C4-2B (cell line): Measurements from ENCODE around the gene EGFL8.

Experiments
- H3K27ac ChIP-seq: fragments of 450-650 bp; 2 replicates; pipeline ENCODE4 v1.5.1; 2017
- CTCF ChIP-seq: fragments of 450-650 bp; conservative IDR thresholded peaks from 2 replicates; pipeline ENCODE4 v1.5.1; 2017; ENCODE audit warnings: mild to moderate bottlenecking
- ZFX ChIP-seq: fragments of 450-650 bp; IDR thresholded peaks from 2 replicates; pipeline ENCODE4 v1.6.1; 2017

Gene EGFL8

DNA sequence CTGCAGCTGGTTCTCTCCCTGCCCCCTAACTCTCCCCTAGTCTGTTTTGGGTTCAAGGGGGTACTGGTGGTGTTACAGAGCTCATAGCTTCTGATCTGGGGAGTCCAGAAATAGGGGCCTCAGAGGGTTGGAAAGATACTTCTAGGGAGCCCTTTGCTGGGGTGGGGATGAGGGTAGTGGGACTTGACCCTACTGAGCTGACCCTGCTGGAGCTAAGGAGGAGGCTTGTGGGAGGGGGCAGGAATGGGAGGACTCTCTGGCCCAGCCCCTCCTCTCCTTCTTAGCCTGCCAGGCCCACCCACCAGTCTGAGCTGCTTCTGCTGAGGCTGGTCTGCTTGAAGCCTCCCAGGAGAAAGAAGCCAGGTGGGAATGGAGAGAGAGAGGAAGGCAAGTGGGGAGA lies at the start of gene EGFL8:
EGFL8 (plus strand) TSS at position 301 of the 400 bp plus-strand sequence. CDS start 1,571 bp downstream, outside the sequence.
- TF ChIP-seq CTCF (no peak), ZFX (no peak)
- H3K27ac ChIP-seq, result no peak within 1 kb of the TSS

- TF ChIP-seq ZFX (no peak), CTCF (no peak)
- no peak overlapping the region for H3K27ac ChIP-seq
These were observed 49.6 kb upstream of the EGFL8 start for GRCh38 chr6:32114796-32115195.

DNA sequence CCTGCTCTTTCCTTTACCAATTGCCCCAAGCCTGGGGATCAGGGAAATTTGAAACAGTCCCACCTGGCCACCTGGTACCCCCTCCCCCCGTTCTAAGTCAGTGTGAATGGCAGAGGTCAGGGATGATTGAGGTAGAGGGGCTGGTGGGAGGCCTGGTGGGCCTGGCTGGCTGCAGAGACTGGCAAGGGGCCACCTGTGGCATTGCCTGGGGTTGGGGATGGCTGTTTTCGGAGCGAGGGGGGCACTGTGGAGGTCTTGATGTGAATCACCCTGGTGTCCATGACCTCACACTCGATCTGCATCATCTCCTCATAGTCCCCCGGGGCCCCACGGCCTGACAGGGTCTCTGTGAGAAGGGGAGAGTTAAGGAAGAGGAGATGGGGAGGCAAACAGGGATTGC lies 48.8 kb upstream of the EGFL8 start:
- H3K27ac ChIP-seq, result no peak overlapping the region

GRCh38 chr6:32116674-32117073 lies 47.7 kb upstream of the EGFL8 start:
- no peak; the same call in 1 of the 2 replicates for TF ChIP-seq CTCF
- no peak for TF ChIP-seq ZFX
- H3K27ac ChIP-seq, result no peak overlapping the region

More for the DNA sequence above, 48.8 kb upstream of the EGFL8 start:
- TF ChIP-seq ZFX, result no peak
- no peak for TF ChIP-seq CTCF

GRCh38 chr6:32117461-32117860 lies 46.9 kb upstream of the EGFL8 start:
- TF ChIP-seq CTCF (no peak), ZFX (no peak)
- H3K27ac ChIP-seq, result no peak overlapping the region

DNA sequence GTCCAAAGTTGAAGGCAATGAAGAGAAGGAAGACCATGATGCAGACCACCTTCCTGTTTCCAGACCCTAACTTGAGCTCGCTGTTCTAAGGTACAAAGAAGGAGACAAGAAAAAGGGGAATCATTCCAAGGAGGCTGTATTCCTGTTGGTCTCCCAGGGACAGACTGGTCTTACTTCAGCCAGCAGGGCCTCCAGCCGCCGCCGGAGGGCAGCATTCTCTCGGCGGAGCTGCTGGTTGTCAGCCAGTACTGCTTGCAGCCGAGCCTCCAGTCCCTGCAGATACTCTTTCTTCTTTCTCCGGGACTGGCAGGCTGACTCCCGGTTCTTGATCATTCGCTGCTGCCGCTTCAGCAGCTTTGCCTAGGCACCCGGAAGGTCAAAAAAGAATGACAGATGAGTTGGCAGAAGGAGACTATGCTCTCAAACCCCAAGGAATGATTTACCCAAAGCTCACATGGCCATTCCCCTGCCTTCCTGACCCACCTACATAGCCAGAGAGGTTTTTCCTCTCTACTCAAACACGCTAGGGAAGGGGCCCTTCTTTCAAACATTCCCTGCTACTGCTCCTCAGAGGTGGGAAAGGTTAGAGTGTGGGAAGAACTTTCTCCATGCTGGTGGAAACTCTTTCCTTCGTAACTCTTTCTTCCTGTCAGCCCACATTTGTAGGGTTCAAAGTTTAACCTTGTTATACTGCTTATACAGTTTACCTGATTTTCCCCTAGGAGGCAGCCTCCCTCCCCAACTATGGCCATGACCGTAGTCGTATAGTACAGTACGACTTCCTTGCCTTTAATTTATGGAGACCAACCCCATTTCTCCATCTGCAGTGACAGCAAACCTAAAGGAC lies 45.4 kb upstream of the EGFL8 start:
- H3K27ac ChIP-seq, result no peak overlapping the region

More for the DNA sequence above, 45.4 kb upstream of the EGFL8 start:
- TF ChIP-seq ZFX, result no peak
- peak; percentile 96 for TF ChIP-seq CTCF
